Fibroblast of mammary gland (primary cell): ENCODE results near the gene CACNA2D2.

ENCODE experiments used
- DNase-seq: peaks from one replicate; pipeline ENCODE4 v3.0.0-alpha.2; 2010; ENCODE audit warnings: low read depth
- H3K4me3 ChIP-seq: 2 replicates; pipeline ENCODE4 v1.5.1; 2011; ENCODE audit warnings: low read depth, mild to moderate bottlenecking, low read length, moderate library complexity; ENCODE audit not compliant: control insufficient read depth
- TF ChIP-seq, protein P1 (sequence below): conservative IDR thresholded peaks from 2 replicates; pipeline ENCODE4 v1.5.1; 2011; ENCODE audit warnings: low read depth, low read length, inconsistent platforms; ENCODE audit not compliant: control insufficient read depth, insufficient read depth

CACNA2D2 gene

DNA sequence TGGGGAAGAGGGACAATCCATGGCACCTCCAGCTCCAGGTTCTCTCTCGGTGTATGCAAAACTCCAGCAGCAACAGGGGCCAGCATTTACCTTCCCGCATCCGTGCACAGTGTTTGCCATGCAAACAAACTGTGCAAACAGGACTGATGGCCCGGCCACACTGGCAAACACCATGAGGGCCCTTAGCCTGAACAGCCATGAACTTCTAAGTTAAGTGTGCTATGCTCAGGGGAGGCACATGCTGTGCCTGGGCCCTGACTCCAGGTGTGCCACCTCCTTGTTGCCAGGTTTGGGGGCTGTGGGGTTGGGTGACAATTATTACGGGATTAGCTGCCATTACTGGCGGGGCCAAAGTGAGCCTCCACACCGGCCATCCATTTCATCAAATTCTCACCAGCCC, 57.5 kb downstream of the CACNA2D2 start:
- DNase-seq = no peak
- TF ChIP-seq, protein P1, sequence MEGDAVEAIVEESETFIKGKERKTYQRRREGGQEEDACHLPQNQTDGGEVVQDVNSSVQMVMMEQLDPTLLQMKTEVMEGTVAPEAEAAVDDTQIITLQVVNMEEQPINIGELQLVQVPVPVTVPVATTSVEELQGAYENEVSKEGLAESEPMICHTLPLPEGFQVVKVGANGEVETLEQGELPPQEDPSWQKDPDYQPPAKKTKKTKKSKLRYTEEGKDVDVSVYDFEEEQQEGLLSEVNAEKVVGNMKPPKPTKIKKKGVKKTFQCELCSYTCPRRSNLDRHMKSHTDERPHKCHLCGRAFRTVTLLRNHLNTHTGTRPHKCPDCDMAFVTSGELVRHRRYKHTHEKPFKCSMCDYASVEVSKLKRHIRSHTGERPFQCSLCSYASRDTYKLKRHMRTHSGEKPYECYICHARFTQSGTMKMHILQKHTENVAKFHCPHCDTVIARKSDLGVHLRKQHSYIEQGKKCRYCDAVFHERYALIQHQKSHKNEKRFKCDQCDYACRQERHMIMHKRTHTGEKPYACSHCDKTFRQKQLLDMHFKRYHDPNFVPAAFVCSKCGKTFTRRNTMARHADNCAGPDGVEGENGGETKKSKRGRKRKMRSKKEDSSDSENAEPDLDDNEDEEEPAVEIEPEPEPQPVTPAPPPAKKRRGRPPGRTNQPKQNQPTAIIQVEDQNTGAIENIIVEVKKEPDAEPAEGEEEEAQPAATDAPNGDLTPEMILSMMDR = no peak
- no peak overlapping the region for H3K4me3 ChIP-seq

DNA sequence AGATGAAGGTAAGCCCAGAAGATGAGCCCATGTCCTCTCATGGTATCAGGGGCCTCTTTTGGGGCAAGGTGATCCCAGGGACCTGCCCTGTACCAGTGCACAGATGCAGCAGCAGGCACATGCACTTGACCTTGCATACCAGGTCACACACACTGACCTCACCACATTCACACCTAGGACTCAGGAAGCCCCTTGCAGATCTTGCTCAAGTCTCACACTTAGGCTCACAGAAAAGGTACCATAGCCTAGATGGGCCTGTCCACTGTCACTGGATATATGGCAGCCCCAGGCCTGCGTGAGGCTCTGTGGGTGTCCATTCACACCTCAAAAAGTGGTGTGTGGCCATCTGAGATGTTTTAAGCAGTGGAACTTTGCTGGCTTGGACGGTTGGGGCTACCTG, 58.7 kb downstream of the CACNA2D2 start:
- no peak for DNase-seq
- no peak overlapping the region for H3K4me3 ChIP-seq
- TF ChIP-seq, protein P1 = no peak

DNA sequence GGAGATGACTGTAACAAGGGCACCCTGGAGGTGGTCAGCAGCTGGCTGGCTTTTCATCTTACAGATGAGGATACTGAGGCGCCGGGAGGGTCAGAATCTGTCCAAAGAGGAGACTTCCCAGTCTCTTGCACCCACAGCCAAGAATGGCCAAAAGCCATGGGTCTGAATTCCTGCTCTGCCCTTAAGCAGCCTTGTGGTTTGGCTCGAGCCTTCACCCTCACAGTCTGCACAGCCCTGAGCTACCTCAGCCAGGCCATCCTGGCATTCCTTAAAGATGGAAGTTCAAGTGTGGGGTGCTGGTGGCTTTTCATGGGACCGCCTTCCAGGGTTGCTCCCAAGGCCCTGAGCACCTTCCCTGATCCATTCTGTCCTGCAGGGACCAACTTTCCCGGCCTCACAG, 59.2 kb downstream of the CACNA2D2 start:
- no peak overlapping the region for H3K4me3 ChIP-seq
- DNase-seq = no peak
- TF ChIP-seq, protein P1 = no peak

DNA sequence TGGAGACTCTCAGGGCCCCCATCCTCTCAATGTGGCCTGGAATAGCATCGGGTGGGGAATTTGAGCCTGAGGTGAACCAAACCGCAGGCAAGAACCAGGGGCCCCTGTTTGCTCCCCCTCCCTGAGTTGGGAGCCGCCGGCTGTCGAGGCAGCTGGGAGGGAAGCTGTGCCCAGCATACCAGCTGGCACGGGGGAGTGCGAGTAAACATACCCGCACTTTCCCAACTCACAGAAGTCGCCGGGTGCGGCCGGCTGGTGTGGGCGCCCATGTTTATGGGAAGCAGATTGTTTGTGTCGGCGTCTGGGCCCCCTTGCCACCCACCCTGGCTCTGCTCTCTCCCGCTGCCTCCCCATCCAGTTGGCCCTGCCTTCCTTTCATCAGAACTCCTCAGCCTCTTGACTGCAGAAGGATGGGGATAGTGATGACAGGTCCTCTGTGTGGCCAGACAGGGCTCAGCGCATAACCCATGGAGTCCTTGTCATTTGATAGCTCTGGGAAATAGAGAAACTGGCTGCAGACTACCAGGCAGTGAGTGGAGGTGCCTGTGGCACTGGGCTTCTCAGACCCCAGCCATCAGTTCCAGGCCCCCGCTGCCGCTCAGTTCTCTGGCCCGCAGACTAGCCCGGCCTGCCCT, 60.4 kb downstream of the CACNA2D2 start:
- H3K4me3 ChIP-seq = no peak overlapping the region
- no peak for DNase-seq
- TF ChIP-seq, protein P1 = no peak

DNA sequence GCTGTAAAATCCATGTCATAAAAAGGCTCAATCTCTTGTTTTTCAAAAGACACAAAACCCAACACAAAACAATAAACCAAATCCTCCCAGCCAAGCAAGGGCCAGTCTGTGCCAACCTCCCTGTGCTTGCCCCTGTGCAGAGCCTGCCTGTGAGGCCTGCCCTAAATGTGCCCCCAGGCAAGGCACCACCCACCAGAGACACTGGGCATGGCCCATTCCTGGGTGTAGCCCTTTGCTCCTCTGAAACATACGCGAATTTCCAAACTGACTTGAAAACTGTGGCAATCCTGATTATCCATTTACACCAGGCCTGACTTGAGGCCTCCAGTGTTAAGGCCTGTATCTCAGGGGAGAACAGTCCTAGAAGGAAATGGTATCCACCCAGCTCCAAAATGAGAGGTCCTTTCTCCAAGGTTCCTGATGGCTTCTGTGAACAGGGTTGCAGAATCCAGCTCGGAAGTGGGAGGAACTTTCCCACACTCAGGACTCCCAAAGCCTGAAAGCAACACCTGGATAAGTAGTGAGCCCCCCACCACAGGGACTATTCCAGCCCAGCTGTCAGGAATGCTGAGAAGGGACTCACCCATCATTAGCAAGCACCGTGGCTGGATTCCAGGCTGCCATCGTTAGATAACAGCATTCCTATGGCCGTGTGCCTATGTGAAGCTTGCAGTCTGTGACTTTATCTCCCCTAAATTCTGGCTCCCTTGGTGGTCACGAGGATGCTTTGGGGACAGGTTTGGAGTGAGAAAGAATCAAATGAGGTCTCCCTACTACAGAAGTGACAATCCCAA, 61.8 kb downstream of the CACNA2D2 start:
- TF ChIP-seq, protein P1 = no peak
- DNase-seq = no peak
- H3K4me3 ChIP-seq = no peak overlapping the region

DNA sequence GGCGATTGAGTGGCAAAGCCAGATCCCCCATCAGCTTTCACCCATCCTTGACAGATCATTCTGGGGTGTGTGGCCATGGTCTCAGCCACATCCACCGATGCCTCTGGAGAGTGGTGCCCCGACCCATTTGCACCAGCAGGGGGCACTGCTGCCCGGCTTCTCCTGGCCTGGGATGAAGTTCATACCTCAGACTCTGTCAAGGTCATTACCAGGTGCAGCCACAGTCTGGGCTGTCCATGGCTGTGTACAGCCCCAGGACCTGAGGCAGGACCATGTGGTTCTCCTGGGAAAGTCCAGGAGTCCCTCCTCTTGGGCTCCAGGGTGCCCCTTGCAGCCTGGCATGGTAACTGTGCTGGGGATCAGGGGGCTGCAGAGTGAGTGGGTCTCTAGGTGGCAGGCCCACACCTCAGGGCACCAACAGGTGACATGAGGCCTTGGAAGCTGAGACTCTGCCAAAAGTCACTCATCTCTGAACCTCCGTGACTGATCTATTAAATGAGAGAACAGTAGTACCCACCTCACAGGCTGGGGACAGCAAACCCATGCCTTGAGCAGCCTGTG, 67.2 kb downstream of the CACNA2D2 start:
- DNase-seq = peak; percentile 28
- TF ChIP-seq, protein P1 = peak; percentile 76

More for the DNA sequence above, 67.2 kb downstream of the CACNA2D2 start:
- no peak overlapping the region for H3K4me3 ChIP-seq
